ACHN (cell line): ENCODE data around the gene BACH2.
"Not testable (repeated sequence)": the region's sequence is repeated elsewhere in the genome, so short reads cannot be mapped to it uniquely, and the experiment has no call there.

Experiments
- DNase-seq: peaks from one replicate; pipeline ENCODE4 v3.0.0-alpha.2; 2015
- in situ Hi-C: cut with HindIII; loops from 2 replicates; pipeline ENCODE4 v1.10.0; 2017; ENCODE audit warnings: low sequenced_read_pairs, low pct_ligation_motif_present, low pct_unique_long_range_greater_than_20kb

BACH2 gene

DNA sequence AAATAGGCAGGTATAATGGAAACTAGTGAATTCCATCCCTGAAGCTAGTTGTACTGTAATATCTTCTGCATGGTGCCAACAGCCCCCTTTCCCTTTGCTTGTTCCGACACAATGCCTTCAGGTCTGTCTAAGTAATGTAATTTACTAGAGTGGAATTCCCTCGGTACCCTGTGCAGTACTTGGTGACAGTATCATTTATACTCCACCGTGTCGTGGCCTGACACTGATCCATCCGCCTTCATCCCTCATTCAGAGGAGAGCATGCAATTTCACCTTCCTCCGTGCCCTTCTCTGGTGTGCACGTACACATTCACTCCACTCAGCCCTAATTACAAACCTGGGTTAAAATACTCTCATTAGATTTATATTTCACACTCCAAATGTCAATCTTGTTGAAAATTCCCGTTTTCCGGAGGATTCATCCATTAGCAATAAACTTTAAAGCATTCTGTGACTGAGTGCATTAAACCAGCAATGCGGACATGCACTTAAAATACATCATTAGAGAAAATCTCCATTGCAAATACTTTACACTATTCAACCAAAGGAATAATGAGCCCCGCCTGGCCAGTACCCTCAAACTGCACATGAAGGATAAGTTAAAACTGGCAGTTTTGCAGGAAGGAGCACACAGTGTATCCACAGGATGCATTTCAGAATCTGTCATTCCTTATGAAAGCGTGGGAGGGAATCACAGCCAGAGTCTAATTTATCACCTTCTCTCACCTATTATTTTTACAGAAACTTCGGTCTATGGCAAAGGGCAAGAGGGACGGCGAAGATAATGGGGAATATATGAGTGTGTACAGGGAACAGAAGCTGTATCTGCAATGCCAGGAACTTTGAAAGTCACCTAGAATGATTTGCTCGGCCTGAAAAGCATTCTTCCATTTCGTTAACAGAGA is 219.9 kb downstream of the BACH2 start:
- in situ Hi-C loops, result no loop called here
- DNase-seq, result no peak

DNA sequence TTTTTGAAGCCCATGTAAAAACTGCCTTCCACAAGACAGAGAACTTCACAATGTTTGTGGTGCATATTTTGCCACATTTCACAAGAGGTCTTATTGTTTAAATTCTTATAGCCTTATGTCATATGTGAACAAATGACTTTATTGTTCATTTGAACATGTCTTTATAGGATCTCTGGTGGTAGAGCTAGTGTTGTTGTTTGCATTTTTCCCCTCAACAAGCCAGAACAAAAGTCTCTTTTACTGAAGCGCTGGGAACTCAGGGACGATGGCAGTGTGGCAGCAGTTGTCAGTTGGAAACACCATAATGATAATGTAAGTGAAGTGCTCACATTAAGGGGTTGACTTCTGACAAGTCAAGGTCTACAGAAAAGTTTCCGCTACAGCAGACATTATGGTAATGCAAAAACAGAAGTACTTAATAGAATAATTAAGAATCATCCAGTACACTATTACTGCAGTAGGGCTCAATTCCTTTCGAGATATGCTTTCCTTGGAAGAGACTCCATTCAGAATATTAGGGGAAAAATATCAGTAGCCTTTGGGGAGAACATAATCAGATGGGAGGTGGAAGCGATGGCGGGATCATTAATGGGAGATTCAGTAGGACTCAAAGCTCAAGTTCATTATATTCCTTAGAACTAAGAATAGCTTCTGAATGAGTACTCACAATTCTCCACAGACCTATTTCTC is 222.3 kb downstream of the BACH2 start:
- no peak for DNase-seq
- in situ Hi-C loops, result no loop called here

DNA sequence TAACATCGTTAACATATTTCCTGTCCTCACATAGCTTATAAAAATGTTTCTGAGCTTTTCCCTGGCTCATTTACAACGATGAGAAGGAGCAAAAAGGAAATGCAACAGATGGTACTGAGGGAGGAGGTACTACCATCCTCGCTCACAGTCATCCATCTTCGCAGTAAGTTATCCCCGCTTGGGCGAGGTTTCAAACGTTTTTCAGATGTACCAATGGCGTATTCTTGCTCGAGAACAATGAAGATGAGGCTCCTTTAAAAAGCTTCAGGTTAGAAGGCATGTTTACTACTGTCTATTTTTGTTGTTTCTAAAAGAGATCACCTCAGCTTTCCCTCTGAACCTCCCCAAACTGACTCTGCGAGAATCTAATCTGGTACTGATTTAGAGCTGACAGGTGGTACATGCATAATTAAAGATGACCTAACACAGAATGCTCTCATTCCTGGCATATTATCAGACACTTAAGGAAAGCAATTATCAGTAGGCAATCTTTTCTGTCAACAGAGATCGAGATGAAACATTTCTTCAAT is 223.6 kb downstream of the BACH2 start:
- in situ Hi-C loops, result no loop called here
- no peak for DNase-seq

DNA sequence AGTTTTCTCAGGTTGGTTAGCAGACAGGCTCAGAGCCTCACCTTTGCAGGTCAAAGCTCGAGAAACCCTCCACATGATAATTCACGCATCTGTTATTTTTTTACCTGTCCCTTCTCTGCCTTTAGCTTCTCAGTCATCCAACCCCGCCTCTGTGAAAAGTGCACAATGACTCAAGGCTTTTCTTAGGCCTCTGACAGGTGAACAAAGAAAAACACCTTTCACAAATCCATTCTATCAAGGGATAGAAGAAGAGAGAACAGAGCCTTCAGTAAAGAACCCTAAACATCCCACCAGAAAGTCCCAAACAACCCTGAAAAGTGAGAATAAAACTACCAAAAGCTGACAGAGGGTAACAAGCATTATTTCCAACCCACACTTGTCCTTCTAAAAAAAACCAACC is 224.1 kb downstream of the BACH2 start:
- in situ Hi-C loops, result no loop called here
- no peak for DNase-seq

DNA sequence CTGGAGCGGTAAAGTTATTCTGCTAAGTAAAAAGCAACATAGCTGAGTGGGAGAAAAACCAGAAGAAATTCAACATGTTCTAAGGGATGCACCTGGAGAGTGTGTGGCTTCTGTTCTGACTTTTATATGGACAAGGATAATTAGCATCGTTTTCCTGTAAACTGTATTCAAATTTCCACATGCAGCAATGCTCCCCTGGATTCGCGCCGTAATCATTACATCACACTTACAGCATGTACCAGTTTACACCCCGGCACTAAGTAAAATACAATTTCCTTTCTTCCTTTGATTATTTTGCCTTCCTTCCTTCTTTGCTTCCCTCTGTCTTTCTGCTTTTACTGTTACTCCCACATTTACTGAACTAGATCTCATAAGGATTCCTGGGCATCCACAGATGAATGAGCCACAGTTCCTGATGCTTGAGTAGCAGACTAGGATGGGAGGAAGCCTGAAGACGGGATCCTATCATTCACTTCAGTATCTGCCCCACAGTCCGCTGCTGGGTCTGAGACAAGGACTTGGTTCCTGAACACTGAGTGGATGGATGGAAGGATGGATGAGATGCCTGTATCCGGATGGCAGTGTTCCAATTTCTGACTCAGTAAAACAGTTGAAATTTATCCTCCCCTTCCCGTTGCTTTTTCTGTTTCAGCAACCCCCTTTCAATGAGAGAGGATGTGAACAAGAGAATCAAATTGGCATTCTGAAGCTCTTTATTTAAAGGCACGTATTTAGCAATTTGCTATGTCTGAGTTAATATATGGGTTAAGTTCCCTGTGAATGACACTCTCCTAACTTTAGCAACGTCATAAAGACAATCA is 227.7 kb downstream of the BACH2 start:
- in situ Hi-C loops, result no loop called here
- no peak for DNase-seq

DNA sequence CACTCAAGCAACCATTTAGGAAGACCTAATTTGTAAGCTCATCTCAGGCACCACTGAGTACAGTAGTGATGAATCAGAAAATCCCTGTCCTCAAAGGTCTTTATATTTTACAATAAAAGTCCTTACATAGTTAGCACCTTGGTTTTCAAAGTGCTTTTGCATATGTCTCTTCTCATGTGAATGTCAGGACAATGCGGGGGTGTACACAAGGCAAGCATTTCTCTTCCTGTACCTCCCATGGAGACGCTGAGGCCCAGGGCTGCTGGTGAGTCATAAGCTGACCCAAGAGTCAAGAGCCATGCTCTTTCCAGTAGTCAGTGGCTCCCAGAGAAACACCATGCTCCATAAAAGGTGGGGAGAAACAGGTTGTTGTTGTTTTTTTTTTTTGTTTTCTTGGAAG is 228.4 kb downstream of the BACH2 start:
- peak; percentile 5 for DNase-seq
- in situ Hi-C loops, result no loop called here

DNA sequence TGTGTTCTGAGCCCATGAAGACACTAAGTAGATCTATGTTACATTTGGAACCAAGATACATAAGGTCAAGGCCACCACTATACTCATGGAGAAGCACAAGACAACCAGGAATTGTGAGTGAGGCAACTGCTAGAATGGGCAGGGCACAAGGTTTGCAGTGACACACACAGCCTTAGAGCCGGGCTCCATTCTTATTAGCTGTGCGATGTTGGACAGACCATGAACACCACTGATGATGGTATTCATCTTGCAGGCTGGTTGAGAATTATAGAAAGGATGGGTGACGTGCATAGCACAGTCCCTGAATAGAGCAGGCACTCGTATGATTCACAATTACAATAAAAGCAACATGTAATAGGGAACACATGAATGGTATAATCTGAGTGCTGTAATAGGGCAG is 229.9 kb downstream of the BACH2 start:
- no peak for DNase-seq
- in situ Hi-C loops, result no loop called here

DNA sequence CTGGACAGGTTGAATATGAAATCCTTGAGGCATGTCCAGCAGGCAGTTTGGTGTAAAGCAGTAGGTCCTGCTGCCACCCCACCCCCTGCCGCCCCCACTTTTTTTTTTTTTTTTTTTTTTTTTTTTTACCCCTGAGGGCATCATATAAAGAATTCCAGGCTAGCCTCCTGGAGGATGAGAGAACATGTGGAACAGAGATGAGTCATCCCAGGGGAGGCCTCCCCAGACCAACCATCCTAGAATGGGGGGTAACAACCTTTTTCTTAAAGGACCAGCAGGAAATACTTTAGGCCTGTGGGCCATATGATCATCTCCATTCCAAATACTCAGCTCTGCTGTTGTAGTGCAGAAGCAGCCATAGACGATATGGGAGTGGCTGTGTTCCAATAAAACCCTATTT is 231.5 kb downstream of the BACH2 start:
- in situ Hi-C loops, result no loop called here
- no peak for DNase-seq

DNA sequence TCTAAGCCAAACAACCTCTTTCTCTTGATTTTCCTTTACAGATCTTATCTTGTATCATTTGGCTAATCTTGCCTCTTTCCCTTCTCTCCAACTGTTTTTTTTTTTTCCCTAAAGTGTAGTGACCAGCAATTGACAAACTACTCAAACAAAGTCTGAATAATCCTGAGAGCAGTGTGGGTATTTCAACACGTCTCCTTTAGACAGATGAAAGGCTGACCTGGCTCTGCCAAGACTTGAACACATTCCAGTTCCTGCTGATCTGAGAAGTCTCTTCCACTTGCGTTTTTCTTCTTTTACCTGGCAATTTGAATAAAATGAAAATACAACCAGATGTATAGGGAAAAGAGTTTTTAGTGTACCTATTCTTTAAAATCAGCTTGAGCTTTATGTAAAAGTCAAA is 234.0 kb downstream of the BACH2 start:
- in situ Hi-C loops, result no loop called here
- no peak for DNase-seq

DNA sequence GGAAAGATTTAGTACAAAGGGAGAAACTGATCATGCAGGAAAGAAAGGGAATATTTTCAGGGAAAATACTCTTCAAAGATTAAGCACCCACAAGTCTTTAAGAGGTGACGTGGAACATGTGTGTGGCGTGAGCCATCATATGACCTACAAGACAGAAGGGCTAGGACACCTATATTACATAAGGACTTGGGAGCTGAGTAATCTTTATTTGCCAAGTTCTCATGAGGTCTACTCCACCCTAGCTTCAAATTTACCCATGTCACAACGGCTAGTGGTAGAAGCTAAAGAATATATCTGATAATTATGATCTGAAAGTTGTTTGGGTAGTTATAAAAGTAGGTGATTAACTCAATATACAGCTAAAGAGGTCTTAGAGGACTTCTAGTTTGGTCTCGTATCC is 234.6 kb downstream of the BACH2 start:
- no peak for DNase-seq
- in situ Hi-C loops, result no loop called here

DNA sequence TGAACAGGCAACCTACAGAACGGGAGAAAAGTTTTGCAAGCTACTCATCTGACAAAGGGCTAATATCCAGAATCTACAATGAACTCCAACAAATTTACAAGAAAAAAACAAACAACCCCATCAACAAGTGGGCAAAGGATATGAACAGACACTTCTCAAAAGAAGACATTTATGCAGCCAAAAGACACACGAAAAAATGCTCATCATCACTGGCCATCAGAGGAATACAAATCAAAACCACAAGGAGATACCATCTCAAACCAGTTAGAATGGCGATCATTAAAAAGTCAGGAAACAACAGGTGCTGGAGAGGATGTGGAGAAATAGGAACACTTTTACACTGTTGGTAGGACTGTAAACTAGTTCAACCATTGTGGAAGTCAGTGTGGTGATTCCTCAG is 237.5 kb downstream of the BACH2 start:
- DNase-seq, in situ Hi-C loops: not testable (repeated sequence)

DNA sequence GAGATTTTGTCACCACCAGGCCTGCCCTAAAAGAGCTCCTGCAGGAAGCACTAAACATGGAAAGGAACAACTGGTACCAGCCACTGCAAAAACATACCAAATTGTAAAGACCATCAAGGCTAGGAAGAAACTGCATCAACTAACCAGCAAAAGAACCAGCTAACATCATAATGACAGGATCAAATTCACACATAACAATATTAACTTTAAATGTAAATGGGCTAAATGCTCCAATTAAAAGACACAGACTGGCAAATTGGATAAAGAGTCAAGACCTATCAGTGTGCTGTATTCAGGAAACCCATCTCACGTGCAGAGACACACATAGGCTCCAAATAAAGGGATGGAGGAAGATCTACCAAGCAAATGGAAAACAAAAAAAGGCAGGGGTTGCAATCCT is 240.7 kb downstream of the BACH2 start:
- DNase-seq, in situ Hi-C loops: not testable (repeated sequence)

DNA sequence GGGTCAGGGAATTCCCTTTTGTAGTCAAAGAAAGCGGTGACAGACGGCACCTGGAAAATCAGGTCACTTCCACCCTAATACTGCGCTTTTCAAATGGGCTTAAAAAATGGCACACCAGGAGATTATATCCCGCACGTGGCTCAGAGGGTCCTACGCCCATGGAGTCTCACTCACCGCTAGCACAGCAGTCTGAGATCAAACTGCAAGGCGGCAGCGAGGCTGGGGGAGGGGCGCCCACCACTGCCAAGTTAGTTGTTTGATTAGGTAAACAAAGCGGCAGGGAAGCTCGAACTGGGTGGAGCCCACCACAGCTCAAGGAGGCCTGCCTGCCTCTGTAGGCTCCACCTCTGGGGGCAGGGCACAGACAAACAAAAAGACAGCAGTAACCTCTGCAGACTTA is 242.4 kb downstream of the BACH2 start:
- DNase-seq, in situ Hi-C loops: not testable (repeated sequence)

DNA sequence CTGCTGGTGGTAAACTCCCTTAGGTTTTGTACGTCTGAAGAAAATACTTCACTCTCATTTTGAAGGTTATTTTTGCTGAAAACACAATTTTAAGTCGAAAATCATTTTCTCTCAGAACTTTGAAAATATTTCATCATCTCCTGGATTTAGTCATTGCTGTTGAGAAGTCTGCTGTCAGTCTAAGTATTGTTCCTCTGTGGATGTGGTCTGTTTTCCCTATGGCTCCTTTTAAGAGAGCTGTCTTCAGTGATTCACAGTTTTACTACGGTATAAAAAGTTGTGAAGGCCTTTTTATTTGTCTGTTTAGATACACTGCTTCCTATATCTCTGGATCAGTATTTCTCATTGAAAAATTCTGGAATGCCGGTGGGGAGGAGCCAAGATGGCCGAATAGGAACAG is 243.0 kb downstream of the BACH2 start:
- in situ Hi-C loops, result no loop called here
- no peak for DNase-seq

DNA sequence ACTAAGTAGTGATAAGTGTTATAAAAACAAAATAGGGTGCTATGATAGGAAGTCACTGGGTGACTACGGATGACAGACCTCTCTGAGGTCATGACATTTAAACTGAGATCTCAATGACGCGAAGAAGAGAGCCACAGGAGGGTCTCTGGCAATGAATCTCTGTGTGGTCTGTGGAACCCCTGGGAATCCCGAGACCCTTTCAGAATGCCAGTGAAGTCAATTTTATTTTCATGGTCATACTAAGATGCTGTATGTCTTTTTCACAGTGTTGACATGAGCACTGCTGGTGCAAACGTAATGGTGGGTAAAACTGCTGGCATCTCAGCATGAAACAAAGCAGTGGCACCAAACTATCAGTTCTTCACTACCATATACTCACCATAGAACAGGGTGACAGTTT is 247.3 kb downstream of the BACH2 start:
- DNase-seq, result no peak
- in situ Hi-C loops, result no loop called here

DNA sequence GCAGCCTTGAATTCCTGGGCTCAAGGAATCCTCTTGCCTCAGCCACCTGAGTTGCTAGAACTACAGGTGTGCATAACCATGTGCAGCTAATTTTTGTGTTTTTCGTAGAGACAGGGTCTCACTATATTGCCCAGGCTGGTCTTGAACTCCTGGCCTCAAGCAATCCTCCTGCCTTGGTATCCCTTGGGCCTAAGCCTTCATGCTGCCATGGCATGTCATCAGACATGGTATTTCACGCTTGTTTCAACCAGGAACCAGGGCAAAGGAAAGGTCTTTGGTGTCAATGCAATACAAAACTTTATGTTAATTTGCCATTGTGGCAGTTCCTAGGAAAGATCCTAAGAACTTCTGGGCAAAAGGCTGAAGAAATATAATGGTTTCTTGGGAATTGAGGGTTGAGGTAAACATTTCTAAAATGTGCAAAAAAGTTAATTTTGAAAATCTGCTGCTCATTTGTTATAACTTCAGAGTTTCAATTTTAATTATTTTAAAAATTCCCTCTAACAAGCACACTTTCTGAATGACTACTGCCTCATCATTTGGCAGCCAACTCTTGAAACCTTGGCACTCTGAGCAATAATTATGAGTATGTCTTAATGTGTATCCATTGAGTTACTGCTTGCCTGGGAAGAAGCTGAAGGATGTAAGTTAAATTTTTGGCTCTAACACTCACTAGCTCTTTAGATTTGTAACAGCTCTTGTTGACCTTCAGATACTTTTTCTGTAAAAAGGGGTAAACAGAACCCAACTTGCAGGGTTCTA is 248.3 kb downstream of the BACH2 start:
- no peak for DNase-seq
- in situ Hi-C loops, result no loop called here

DNA sequence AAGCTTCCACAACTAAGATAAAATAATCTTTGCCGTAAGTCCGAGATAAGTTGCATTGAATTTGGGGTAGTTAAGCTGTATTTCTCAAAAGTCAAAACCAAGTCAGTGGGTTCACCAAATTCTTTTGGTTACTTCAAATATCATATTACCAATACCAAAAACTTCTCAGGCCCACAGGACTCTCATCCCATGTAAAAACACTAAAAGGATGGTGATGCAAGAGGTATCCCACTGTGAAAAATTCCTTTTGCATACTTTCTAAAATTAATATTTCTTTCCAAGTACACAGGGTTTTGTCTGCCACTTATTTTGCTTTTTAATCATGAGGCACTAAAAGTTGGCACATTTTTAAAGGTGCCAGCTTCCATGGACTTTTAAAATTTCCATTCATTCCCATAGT is 251.1 kb downstream of the BACH2 start:
- in situ Hi-C loops, result no loop called here
- no peak for DNase-seq

DNA sequence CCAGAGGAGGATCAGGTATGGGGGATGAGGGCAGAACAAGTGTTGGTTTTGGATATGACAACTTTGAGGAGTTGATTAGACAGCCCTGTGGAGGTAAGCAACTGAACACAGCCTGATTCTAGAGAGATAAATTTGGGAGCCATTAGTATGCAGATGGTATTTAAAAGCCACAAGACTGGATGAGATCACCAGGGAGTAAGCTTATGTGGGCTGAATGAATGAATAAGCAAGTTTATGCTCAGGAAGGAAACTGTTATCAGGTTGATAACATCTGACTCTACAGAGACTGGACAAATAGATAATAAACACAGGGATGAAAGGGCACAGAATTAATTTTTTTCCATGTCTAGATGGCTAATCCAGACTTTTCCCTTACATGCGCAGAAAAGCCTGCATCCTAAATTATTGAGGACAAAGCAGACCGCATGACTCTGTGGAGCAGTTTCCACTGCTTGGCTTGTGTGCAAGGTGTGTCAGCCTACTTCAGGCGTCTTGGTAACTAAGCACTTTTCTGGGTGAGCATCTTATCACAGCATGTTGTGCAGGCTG is 251.7 kb downstream of the BACH2 start:
- no peak for DNase-seq
- in situ Hi-C loops, result no loop called here
